Esophagus squamous epithelium (tissue), 4 donors: Measurements from ENCODE around the gene MCM9.

ENCODE experiments used
- CTCF ChIP-seq, 6 experiments: fragments of 450-650 bp in 4 of 6; fragments of 200-600 bp in 2 of 6; sonication (generic) in 2 of 6; IDR thresholded peaks; one replicate each; pipeline ENCODE4 v1.5.1; 2016 to 2019; ENCODE audit warnings: antibody characterized with exemption in 6 of 6, mild to moderate bottlenecking in 4 of 6, moderate library complexity in 4 of 6
- POLR2A ChIP-seq, 4 donors: fragments of 450-650 bp; IDR thresholded peaks; one replicate each; pipeline ENCODE4 v1.6.1; 2017; ENCODE audit warnings: antibody characterized with exemption in 4 of 4, mild to moderate bottlenecking in 4 of 4, moderate library complexity in 3 of 4

GRCh38 chr6:118905851-118906250, 29.1 kb downstream of the MCM9 start:
- TF ChIP-seq CTCF (IDR thresholded peaks at IDR 0.05), result no peak
- TF ChIP-seq POLR2A (IDR thresholded peaks at IDR 0.05), result no peak
